Kidney tubule cell (primary cell): ENCODE measurements around the gene RASIP1.
"Not testable (repeated sequence)": the region's sequence is repeated elsewhere in the genome, so short reads cannot be mapped to it uniquely, and the experiment has no call there.

ENCODE experiments used
- DNase-seq: peaks from one replicate; pipeline ENCODE4 v3.0.0-alpha.2; 2018; ENCODE audit warnings: low spot score

RASIP1 gene

DNA sequence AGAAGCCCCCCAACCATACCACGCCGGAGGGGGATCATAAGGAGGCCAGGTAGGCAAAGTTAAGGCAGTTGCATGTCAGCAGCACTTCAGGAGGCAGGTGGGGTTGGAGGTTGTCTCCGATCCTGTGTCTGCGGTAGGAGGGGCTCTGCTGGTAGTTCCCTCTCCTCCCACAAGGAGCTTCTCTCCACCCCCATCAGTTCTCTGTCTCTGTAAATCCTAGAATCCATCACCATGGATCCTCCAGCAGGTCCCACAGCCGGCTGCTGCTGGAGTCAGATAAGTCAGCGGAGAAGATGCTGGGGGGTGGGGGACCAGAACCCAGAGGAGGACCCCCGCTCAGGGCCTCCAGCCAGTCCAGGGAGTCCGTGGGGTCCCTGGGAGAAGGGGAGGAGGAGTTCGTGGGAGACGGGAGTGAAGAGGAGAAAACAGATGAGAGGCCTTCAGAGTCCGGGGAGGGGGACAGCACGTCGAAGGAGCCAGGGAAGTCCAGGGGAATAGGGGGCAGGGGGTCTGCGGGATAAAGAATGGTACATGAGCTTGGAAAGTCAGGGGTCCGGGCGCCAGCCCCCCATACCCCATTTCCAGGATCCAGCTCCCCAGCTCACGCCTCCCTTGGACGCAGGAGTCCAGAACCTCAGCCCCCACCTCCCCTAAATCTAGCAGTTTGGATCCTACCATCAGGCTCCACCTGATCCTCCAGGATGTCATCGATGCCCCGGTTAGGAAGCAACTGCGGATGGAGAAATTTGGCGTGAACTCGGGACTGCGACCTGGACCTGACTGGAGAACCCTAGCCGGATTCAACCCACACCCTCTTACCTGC, 27.2 kb downstream of the RASIP1 start:
- DNase-seq: no peak

DNA sequence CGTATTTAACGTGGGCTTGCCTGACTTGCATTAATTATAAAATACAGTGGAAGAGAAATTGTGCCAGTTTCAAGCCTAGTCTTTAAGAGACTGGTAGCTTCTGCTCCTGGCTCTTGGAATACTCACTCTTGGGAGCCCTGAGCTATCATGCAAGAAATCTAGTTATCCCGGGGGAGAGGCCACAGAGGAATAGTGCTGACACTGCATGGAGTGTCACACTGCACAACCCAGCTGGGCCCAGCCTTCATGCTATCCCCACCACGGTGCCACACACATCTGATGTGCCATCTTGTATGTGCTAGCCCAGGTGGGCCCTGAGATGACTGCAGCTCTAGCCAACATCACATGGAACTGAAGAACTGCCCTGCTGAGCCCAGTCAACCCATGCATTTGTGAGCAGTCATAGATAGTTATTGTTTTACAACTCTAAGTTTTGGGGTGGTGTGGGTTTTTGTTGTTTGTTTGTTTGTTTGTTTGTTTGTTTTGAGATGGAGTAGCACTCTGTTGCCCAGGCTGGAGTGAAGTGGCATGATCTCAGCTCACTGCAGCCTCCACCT, 29.2 kb downstream of the RASIP1 start:
- DNase-seq: no peak

DNA sequence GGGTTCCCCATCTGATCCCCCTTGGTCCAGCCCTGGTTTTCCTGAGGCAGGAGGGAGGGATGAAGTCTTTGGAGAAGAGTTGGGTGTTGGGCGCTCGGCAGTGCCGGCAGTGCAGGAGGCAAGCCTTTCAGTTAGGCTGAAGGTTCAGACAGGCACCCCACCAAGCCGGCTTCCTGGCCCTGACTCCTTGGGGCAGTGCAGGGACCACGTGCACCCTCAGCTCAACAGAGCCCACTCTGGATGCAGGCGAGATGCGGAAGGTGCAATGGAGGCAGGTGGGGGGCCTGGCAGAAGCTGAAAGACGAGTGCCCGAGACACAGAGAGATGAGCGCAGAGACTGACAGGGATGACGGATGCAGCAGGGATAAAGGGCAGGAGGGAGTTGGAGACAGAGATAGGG, 31.9 kb downstream of the RASIP1 start:
- no peak for DNase-seq

DNA sequence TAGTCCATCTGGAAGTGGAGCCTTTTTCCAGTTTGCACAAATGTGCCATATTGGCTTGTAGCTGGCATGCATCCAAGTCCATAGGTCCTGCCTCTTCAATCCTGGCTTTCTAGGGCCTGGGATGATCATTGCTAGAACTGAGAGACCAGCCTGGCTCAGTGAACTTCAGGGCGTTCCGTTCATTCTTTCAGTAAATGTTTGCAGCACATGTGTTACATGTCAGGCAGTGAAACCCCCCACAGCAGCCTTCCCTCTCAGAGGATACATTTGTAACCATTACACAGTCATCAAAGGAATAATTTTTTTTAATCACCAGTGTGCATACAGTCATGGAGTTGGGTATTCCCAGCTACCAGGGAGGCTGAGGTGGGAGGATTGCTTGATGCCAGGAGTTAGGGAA, 35.0 kb downstream of the RASIP1 start:
- DNase-seq: no peak

DNA sequence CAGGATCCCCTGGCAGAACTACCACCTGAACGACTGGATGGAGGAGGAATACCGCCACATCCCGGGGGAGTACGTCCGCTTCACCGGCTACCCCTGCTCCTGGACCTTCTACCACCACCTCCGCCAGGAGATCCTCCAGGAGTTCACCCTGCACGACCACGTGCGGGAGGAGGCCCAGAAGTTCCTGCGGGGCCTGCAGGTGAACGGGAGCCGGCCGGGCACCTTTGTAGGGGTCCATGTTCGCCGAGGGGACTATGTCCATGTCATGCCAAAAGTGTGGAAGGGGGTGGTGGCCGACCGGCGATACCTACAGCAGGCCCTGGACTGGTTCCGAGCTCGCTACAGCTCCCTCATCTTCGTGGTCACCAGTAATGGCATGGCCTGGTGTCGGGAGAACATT, 37.1 kb downstream of the RASIP1 start:
- no peak for DNase-seq

DNA sequence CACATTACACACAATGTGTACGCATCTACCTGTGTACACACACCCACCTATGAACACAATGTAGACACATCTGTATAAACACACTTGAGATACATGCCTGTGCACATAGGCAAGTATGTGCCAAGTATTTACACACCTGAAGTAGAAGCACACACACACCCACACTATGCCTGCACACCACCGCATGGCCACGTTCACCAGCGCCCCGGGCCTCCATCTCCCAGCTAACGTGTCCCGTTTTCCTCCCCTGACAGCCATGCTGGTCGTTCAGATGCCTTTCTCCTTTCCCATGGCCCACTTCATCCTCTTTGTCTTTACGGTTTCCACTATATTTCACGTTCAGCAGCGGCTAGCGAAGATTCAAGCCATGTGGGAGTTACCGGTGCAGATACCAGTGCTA, 37.7 kb downstream of the RASIP1 start:
- no peak for DNase-seq

DNA sequence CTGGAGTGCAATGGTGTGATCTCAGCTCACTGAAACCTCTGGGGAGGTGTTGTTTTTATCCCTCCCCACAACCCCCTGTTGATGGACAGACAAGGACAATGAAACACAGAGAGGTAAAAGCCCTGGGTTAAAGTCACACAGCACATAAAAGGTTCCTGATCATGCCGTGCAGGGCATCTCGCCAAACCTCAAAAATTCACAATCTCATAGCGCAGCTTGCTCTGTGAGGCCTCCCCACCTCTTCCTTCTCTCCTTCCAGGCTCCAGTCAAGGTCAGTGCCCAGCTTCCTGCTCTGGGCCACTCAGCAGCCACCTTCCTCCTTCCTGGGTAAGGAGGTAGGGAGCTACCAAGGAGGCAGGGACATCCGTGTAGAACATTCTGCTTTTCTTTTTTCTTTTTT, 42.4 kb downstream of the RASIP1 start:
- DNase-seq: peak; percentile 71

DNA sequence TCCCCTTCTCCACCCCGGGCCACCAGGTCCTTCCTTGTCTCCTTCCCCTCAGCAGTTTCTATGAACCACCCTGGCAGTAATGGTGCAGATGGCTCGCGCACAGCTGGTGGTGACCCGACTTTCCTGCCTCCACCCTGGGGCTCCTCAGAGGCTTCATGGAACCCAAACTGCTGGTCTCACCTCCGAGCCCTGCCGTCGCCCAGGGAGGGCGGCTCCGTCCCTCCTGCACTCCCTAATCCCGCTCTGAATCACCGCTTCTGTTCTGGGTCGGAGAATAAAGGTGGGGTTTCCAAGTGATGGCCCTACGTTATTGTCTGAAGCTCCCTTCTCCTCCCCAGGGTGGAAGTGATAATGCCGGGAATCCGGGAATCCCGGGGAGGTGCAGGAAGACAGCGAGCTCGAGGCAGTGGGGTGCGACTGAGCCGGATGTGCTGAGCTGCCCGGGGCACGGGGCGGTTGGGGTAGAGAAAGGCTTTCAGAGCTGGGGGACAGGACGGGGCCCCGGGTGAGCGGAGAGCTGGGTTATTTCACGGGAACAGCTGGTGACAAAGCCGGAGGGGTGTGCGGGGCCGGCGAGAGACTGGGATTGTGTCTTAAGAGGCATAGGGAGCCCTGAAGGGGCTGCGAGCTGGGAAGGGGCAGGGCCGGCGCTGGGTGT, 43.9 kb downstream of the RASIP1 start:
- peak; percentile 25 for DNase-seq

DNA sequence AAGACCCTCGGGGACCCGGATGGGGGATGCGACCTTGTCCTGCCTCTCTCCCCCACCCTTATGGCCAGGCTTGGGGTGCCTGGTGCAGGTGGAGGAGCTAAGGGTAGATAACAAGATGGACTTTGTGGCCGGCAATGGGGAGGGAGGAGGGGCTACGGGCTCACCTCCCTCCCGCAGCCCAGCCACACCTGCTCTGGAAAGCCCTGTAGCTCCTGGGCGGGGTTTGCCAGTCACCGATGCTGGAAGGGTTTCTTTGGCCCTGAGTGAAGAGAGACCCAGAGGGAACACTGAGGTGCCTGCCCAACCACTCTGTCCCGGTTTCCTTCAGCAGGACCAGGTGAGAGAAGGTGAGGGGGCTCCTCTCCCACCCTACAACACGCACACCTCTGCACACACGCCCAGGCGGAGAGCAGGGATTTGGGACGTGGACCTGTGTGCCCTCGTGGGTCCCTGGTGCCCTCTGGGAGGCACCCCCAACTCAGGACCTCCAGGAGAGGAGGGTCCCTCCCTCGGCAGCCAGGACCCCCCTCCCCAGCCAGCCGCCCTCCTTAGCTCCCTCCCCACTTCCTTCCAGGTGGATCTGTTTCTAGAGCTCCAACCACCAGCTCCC, 44.6 kb downstream of the RASIP1 start, which contains the start of gene FUT2:
Gene FUT2, plus strand, starts transcription at position 229 of the 610 bp plus-strand sequence. CDS start 6,986 bp downstream, outside the sequence.
- no peak for DNase-seq

DNA sequence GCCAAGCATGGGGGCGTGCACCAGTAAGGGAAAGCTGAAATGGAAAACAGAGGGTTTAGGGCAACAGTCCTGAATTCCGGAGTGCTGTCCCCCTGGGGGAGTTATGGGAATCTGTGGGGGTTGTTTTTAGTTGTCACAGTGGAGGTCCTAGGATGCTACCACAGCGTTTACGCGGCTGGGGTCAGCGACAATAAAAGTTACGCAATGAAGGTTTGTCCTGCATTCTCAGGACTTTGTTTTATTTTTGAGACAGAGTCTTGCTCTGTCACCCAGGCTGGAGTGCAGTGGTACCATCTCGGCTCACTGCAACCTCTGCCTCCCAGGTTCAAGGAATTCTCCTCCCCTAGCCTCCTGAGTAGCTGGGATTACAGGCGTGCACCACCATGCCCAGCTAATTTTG, 46.8 kb downstream of the RASIP1 start:
- DNase-seq: not testable (repeated sequence)

DNA sequence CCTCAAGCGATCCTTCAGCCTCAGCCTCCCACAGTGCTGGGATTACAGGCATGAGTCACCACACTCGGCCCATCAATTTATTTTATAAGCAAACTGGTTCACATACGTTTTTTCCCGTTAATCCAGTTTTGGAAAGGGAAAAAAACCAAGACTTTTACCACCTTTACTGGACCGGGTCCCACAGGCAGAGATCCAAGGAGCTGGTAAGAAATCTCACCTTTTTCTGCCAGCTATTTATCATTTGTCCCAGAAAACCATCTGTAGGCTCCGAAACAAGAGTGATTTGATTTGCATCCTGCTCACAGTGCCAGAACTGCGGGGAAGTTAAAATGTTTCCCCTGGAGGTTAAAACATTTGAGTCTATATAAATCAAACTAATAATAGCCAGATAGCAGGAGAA, 51.0 kb downstream of the RASIP1 start:
- no peak for DNase-seq

DNA sequence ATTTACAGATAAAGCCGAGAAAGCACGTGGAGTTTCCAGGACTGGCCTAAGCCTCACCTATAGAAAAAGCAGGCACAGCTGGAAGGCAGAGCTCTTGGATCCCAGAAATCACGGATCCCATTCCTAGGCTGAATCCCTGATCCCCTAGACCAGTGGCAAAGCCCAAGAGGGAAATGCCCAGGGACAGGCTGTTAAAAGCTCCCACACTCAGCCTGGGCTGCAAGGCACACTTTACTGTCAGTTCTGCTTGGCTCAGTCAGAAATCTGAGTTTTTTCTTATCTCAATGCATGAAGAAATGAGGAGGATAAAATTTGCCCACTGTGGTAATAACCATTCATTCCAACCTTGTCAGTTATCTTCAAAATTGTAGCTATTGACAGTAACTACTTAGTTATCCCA, 52.6 kb downstream of the RASIP1 start:
- no peak for DNase-seq

DNA sequence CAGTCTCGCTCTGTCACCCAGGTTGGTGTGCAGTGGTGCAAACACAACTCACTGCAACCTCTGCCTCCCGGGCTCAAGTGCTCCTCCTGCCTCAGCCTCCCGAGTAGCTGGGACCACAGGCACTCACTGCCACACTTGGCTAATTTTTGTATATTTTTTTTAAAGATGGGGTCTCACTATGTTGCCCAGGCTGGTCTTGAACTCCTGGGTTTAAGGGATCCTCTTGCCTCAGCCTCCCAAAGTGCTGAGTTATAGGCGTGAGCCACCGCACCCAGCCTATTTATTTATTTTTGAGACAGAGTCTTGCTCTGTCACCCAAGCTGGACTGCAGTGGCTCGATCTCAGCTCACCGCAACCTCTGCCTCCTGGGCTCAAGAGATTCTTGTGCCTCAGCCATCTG, 53.8 kb downstream of the RASIP1 start:
- DNase-seq: not testable (repeated sequence)

DNA sequence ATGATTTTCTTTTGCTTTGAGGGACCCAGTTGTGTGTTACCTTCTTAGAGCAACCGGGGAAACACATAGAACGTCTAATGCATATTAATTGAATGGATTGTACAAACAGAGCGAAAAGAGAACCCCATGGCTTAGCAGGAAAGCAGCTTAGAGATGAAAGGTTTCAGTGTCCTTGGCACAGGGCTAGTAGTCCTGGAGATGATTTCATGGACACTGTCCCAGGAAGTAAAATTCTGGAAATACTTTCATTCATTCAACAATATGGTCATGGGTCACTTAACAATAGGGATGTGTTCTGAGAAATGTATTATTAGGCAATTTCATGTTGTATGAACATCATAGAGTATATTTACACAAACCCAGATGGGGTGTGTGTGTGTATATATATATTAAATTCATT, 54.3 kb downstream of the RASIP1 start:
- DNase-seq: no peak

DNA sequence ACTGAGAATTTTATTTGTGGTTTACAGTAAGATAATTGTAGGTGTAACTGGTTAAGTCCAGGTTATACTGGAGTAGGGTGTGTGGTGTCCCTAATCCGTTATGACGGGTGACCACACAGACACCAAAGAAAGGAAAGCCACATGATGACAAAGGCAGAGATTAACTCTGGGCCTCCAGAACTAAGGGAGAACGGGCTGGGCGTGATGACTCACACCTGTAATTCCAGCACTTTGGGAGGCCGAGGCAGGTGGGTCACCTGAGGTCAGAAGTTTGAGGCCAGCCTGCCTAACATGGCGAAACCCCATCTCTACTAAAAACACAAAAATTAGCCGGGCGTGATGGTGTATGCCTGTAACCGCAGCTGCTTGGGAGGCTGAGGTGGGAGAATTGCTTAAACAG, 54.8 kb downstream of the RASIP1 start:
- peak; percentile 56 for DNase-seq

DNA sequence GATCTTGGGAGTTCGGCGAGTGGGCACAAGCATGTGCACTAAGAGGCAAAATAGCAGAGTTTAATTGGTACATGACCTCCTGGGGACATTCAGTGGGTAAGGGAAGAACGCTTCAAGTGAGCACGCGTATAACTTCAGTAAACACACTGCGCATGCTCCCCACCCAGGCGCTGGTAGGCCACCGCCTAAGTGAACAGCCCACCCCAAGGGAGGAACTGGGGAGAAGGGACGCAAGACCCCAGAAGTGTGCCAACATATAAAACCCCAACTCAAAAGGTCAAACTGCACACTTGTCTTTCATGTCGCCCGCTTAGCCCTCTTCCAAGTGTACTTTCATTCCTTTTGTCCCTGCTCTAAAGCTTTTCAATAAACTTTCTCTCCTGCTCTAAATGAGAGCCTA, 57.1 kb downstream of the RASIP1 start:
- DNase-seq: no peak

DNA sequence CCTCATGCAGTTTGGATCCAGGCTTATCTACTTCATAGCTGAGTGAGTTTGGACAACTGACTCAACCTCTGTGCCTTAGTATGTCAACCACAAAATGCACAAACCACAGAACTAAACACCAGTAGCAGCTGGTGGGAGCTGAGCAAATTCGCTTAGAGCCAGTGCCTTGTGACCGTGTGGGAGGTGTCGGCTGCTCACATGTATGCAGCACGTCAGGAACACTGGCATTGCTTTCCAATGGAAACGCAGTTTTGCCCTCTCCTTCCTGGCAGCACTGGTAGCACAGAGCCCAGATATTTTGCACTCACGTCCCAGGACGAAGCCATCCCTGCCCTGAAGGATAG, 59.3 kb downstream of the RASIP1 start:
- DNase-seq: peak; percentile 74

DNA sequence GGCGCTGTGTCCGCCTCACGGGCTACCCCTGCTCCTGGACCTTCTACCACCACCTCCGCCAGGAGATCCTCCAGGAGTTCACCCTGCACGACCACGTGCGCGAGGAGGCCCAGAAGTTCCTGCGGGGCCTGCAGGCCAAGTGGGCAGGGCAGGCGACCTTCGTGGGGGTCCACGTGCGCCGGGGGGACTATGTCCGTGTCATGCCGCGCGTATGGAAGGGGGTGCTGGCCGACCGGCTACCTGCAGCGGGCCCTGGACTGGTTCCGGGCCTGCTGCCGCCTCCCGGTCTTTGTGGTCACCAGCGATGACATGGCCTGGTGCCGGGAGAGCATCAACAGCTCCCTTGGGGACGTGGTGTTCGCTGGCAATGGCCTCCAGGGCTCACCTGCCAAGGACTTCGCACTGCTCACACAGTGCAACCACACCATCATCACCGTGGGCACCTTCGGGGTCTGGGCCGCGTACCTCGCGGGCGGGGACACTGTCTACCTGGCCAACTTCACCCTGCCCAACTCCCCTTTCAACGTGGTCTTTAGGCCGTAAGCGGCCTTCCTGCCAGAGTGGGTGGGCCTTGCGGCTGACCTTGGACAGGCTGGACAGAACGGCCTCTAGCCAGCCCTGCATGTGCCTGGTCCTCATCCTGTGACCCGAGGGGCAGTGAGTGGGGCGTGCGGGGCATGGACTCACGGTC, 59.8 kb downstream of the RASIP1 start:
- DNase-seq: no peak

DNA sequence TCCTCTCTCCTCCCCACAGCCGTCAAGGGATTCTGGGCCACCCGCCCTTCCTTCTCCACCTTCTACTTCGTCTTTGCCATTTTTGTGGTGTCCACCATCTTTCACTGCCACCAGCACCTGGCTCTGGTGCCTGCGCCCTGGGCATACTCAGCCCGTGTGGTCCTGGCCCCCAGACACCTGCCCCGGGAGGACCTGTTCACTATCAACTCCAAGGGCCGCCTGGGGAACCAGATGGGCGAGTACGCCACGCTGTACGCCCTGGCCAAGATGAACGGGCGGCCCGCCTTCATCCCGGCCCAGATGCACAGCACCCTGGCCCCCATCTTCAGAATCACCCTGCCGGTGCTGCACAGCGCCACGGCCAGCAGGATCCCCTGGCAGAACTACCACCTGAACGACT, 60.4 kb downstream of the RASIP1 start:
- not testable (repeated sequence) for DNase-seq

DNA sequence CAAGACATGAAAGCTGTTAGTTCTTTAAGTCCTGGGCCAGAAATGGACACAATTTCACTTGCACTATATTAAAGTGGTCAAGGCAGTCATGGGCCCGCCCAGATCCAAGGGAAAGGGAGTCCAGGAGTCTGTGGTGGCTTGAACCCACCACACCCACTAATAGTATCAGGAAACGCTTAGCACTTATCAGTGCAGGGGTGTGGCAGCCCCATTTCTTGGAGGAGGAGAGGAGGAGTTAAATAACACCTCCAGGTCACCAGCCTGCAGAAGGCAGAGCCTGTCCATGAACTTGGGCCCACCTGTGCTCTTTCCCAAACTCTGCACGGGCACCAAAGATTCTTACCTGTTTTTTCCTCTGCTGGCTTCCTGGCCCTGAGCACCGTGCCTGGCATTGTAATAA, 62.2 kb downstream of the RASIP1 start:
- no peak for DNase-seq

DNA sequence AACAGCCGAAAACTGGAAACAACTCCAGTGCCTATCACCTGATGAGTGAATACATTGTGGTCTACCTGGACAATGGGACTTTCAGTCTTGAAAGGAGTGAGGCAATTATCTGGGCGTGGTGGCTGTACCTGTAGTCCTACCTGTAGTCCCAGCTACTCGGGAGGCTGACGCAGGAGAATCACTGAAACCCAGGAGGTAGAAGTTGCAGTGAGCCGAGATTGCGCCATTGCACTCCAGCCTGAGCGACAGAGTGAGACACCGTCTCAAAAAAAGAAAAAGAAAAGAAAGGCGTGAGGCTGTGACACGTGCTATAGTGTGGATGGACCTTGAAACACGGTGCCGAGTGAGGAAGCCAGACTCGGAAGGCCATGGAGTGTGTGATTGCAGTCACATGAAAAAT, 63.5 kb downstream of the RASIP1 start:
- no peak for DNase-seq

DNA sequence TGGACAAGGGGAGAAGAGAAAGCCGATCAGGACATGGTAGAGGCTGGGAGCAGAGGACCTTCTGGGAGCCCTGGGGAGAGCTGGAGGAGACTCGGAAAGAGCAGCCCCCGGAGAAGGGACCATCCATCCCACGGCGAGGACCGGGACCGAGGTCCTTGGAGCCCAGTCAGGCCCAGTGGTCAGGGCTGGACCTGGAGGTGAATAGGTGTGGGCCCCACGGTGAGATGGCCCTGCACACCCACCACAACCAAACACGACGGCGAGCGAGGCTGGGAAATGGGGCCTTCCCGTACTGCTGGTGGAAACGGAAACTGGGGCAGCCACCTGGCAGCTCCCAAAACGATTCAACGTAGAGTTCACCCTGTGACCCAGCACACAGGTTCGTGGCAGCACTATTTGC, 63.9 kb downstream of the RASIP1 start:
- no peak for DNase-seq
